Heart right ventricle (tissue), 16 donors: ENCODE measurements around the gene IGFLR1. TPM values are rescaled to one million over a fixed set of nuclear protein-coding genes. Genes with fewer than 3 reads are reported as not detected.

Experiments
- ATAC-seq, 8 donors: fragments of 200-7000 bp; cut with Tn5 transposase; one replicate each; pipeline ENCODE4 v1.9.1; 2020; ENCODE audit warnings: mild to moderate bottlenecking in 8 of 8, moderate library complexity in 8 of 8, moderate number of reproducible peaks in 1 of 8
- DNase-seq, 2 donors: peaks; one replicate each; pipeline ENCODE4 v3.0.0-alpha.2; 2020
- H3K27ac ChIP-seq, 10 donors: fragments of 200-600 bp; sonication (generic) in 2 of 10; one replicate each; pipeline versions ENCODE4 v1.5.0 to v1.8.0; 2020 to 2022; ENCODE audit warnings: mild to moderate bottlenecking in 3 of 10
- H3K27me3 ChIP-seq, 7 donors: fragments of 200-600 bp; one replicate each; pipeline ENCODE4 v1.8.0; 2021 to 2022; ENCODE audit warnings: mild to moderate bottlenecking in 2 of 7
- H3K36me3 ChIP-seq, 9 donors: fragments of 200-600 bp; sonication (generic) in 1 of 9; one replicate each; pipeline versions ENCODE4 v1.5.0 to v1.8.0; 2020 to 2022; ENCODE audit warnings: mild to moderate bottlenecking in 2 of 9
- H3K4me1 ChIP-seq, 9 donors: fragments of 200-600 bp; sonication (generic) in 1 of 9; one replicate each; pipeline versions ENCODE4 v1.5.0 to v1.8.0; 2020 to 2022; ENCODE audit warnings: mild to moderate bottlenecking in 4 of 9
- H3K4me3 ChIP-seq, 10 donors: fragments of 200-600 bp; sonication (generic) in 2 of 10; one replicate each; pipeline versions ENCODE4 v1.5.0 to v1.8.0; 2020 to 2022; ENCODE audit warnings: mild to moderate bottlenecking in 7 of 10, moderate library complexity in 2 of 10
- H3K9me3 ChIP-seq, 11 donors: fragments of 200-600 bp in 10 of 11; sonication (generic) in 2 of 11; one replicate each; pipeline versions ENCODE4 v1.5.0 to v1.8.0; 2013 to 2022; ENCODE audit warnings: mild to moderate bottlenecking in 2 of 11, control low read depth in 1 of 11, moderate library complexity in 1 of 11
- CTCF ChIP-seq, 9 donors: fragments of 200-600 bp; sonication (generic) in 2 of 9; IDR thresholded peaks; one replicate each; pipeline versions ENCODE4 v1.5.0 to v1.8.0; 2021 to 2022; ENCODE audit warnings: antibody characterized with exemption in 9 of 9, mild to moderate bottlenecking in 5 of 9, moderate library complexity in 1 of 9
- WGBS, 2 donors: extraction: QIAGEN DNeasy Blood & Tissue Kit; methylation state at CpG; one replicate each; pipeline ENCODE4 v1.1.7; 2013; ENCODE audit warnings: inconsistent platforms in 1 of 2; 5-methylcytosine and 5-hydroxymethylcytosine counted together
- intact Hi-C, 10 donors: fragments of 100-400 bp; cut with DNase I; formaldehyde crosslinking; loops; one replicate each; pipeline versions ENCODE4 v1.11.1 to v1.14.2; 2022
- polyA plus RNA-seq, 2 donors: library from polyadenylated mRNA; stranded (reverse); fragments of 200-250 nt; gene quantifications; one replicate each; pipeline ENCODE4 v1.2.3, GENCODE V29; 2013
- total RNA-seq, 10 donors: library from RNA; stranded (reverse); fragmentation: NEBNext Ultra II Directional in 3 of 10; extraction: Animal tissue kit (Norgen Biotek cat#: 25700) in 3 of 10; gene quantifications; one replicate each; pipeline versions ENCODE4 v1.2.1 to v1.2.4, GENCODE V29; 2021 to 2023
- donor health status: Arrhythmogenic right ventricular cardiomyopathy.
- donor health status: ischemic (EF 13 %, LVEDD 7.1; RV severe dilation, severe dysfunction).
- donor health status: healthy with polysubstance abuse.
- donor health status: DM: no; HTN: yes; CAD: no.
- donor health status: DM: no; HTN: no; CAD: no.
- donor health status: ischemic (EF 25% LVEDD 6.9; RV normal size, moderate dysfunction).
- donor health status: ischemic (EF 25% LVEDD 5.7; RV mildly dilated, moderate dysfunction).
- donor health status: healthy.
- donor health status: DM: yes; HTN: yes; CAD: no.
- donor health status: Ischemic cardiomyopathy.
- donor health status: ischemic (EF 35%, LVEDD 5.7; RV mildly dilated, moderate dysfunction).
- donor health status: nonischemic (EF 11% LVEDD 7.7; RV severe dilation, severe dysfunction).
- donor health status: DM: yes; HTN: yes; CAD: no.
- donor health status: PGD.
- donor health status: ischemic (EF 29% LVEDD 5.4; RV normal size, mild dysfunction).
- donor health status: nonischemic (EF 23%, LVEDD 6.1; RV moderate dilation, normal function).

Gene IGFLR1
- total and polyA plus RNA-seq, 12 donors: 1.1 to 17.1 (median 2.5) TPM

- TF ChIP-seq CTCF (IDR thresholded peaks at IDR 0.05): no peak
- no peak overlapping the region for H3K4me3 ChIP-seq
- peaks cover 0 to 42% (median 20%) of the 10 kb centered on the region in 9 donors for H3K4me1 ChIP-seq
- intact Hi-C loops: no loop called here
- no peaks in the 10 kb centered on the region for H3K27me3 ChIP-seq
- H3K27ac ChIP-seq: peak overlapping the region in 2 of 10 donors; percentile 15 to 95
- peaks cover 0 to 65% (median 17%) of the 10 kb centered on the region in 9 donors for H3K36me3 ChIP-seq
- H3K9me3 ChIP-seq: no peaks in the 10 kb centered on the region
- ATAC-seq (no peak), DNase-seq (no peak)
- WGBS, 2 donors: 83 to 88% methylated on average over 2 of the region's 2 CpGs
These were observed 3.4 kb downstream of the IGFLR1 start for GRCh38 chr19:35738887-35739229.

- H3K27me3 ChIP-seq: no peaks in the 10 kb centered on the region
- no peaks in the 10 kb centered on the region for H3K9me3 ChIP-seq
- ATAC-seq (no peak), DNase-seq (no peak)
- peaks cover 0 to 71% (median 21%) of the 10 kb centered on the region in 9 donors for H3K36me3 ChIP-seq
- H3K4me3 ChIP-seq: no peak overlapping the region
- intact Hi-C loops: no loop called here
- 92% methylated on average over 37 of the region's 37 CpGs for WGBS, 2 donors
- H3K27ac ChIP-seq: no peak overlapping the region
- TF ChIP-seq CTCF (IDR thresholded peaks at IDR 0.05): no peak
- peaks cover 0 to 36% (median 17%) of the 10 kb centered on the region in 9 donors for H3K4me1 ChIP-seq
These were observed 4.0 kb downstream of the IGFLR1 start for GRCh38 chr19:35738021-35738886.

- Histone ChIP-seq H3K36me3 (peaks cover 0 to 74% (median 28%) of the 10 kb centered on the region in 9 donors), H3K27ac (no peak overlapping the region), H3K4me3 (no peak overlapping the region), H3K4me1 (peaks cover 0 to 26% (median 17%) of the 10 kb centered on the region in 9 donors), H3K27me3 (no peaks in the 10 kb centered on the region), H3K9me3 (no peaks in the 10 kb centered on the region)
- WGBS, 2 donors: 84 to 87% methylated on average over 22 of the region's 22 CpGs
- TF ChIP-seq CTCF (IDR thresholded peaks at IDR 0.05): no peak
- DNase-seq: no peak
- intact Hi-C loops: no loop called here
- no peak for ATAC-seq
These were observed 5.1 kb downstream of the IGFLR1 start for GRCh38 chr19:35736913-35737886.

- TF ChIP-seq CTCF (IDR thresholded peaks at IDR 0.05): no peak
- whole genome bisulfite sequencing, 2 donors: 80 to 88% methylated on average over 5 of the region's 5 CpGs
- intact Hi-C loops: no loop called here
- no peak for ATAC-seq
- Histone ChIP-seq H3K27ac (no peak overlapping the region), H3K4me3 (no peak overlapping the region), H3K4me1 (peaks cover 0 to 8% (median 6%) of the 10 kb centered on the region in 9 donors), H3K27me3 (no peaks in the 10 kb centered on the region), H3K9me3 (no peaks in the 10 kb centered on the region), H3K36me3 (peaks cover 0 to 97% (median 51%) of the 10 kb centered on the region in 9 donors)
- DNase-seq: no peak
These were observed 7.4 kb downstream of the IGFLR1 start for GRCh38 chr19:35734889-35735288.
